Measurements from ENCODE around the gene ATP6V1G3.
"Not testable (repeated sequence)": the region's sequence is repeated elsewhere in the genome, so short reads cannot be mapped to it uniquely, and the experiment has no call there.

The ATP6V1G3 gene, protein sequence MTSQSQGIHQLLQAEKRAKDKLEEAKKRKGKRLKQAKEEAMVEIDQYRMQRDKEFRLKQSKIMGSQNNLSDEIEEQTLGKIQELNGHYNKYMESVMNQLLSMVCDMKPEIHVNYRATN

DNA sequence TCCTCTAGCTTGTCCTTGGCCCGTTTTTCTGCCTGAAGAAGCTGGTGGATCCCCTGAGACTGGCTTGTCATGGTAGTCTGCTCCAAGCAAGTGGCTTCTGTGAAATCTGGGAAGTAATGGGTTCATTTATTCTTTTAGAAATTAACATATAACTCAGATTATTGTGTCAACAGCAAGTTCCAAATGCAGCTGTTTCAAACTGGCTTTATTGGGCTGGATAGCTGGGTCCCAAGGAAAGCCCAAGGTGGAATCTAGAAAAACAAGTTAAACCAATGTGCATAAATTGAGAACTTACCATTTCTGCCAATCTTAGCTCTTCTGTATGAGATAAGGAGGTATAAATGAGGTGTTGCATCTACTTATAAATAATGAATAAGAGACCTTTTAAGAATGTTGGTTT lies at the start of gene ATP6V1G3:
Gene ATP6V1G3, minus strand, starts transcription at position 101 of the 400 bp plus-strand sequence. Its CDS starts 30 bp downstream, at position 71.
- DNase-seq = no peak

DNA sequence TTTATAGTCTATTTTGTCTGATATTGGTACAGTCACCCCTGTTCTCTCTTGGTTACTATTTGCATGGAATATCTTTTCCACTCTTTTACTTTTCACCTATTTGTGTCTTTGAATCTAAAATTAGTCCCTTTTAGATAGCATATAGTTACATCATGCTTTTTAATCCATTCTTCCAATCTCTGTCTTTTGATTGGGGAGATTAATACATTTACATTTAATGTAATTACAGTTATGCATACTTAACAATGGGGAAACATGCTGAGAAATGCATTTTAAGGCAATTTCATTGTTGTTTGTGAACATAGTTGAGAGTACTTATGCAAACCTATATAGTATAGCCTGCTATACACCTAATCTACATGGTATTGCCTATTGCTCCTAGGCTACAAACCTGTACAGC lies 48.4 kb upstream of the ATP6V1G3 start:
- DNase-seq = no peak

DNA sequence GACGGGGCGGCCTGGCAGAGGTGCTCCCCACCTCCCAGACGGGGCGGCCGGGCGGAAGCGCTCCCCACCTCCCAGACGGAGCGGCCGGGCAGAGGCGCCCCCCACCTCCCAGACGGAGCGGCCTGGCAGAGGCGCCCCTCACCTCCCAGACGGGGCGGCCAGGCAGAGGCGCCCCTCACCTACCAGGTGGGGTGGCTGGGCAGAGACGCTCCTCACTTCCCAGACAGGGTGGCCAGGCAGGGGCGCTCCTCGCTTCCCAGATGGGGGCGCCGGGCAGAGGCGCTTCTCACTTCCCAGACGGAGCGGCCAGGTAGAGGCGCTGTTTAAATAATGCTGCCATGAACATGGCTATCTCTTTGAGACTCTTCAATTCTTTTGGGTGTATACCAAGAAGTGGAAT lies 43.7 kb upstream of the ATP6V1G3 start:
- no peak for DNase-seq

DNA sequence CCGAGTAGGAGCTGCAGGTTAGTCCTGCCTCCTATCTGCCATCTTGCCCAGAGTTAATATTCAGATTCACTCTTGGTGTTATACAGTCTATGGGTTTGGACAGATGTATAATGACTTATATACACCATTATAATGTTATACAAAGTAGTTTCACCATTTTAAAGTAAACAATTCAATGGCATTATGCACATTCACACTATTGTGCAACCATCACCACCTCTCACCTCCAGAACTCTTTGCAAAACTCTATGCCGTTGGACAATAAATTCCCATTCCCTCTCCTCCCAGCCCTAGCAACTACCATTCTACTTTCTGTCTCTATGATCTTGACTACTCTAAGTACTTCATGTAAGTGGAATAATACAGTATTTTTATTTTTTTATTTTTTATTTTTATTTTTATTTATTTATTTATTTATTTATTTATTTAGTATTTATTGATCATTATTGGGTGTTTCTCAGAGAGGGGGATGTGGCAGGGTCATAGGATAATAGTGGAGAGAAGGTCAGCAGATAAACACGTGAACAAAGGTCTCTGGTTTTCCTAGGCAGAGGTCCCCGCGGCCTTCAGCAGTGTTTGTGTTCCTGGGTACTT lies 42.8 kb upstream of the ATP6V1G3 start:
- not testable (repeated sequence) for DNase-seq

DNA sequence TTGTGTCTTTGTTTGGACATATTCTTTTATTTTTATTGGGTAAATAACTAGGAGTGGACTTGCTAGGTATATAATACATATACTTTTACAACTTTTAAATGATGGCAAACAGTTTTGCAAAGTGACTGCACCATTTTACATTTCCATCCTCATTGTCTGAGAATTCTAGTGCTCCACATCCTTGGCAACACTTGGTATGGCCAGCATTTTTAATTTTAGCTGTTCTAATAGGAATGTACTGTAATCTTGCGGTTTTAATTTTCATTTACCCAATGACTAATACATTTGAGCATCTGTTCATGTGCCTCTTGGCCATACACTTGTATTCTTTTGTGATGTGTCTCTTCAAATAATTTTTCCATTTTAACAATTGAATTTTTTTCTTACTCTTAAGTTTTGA lies 37.0 kb upstream of the ATP6V1G3 start:
- no peak for DNase-seq

DNA sequence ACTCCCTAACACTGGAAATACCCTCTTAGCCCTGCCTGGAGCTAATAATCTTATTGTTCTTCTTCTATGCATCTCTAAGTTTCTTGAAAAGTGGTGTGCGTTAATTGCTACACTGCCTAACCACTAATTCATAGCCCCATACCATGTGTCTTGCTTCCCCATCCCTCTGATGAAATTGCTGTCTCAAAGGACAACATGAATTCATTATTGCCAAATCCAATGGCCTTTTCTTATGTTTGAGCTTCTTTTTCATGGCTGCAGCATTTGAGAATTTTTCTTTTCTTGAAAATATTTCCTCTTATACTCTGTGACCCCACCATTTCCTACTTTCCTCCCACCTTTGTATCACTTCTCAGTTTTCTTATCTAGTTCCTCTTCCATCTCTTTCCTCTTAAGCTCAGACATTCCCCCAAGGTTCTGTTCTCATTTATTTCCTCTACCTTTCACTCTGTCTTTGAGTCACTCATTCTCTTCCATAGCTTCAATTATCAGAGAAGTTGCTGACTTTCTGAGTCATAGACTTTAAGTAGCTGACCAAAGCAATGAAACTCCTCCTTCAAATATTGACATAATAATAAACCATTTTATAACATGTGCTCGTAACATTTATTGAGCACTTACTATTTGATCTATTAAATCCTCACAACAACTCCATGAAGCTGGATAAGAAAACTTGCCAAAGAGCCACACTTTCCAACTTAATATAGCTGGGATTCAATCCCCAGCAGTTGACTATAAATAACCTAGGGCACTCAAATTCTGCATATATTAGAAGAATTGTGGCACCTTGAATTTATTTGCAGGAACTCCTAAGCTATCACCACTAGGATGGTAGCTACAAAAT lies 35.5 kb upstream of the ATP6V1G3 start:
- no peak for DNase-seq

DNA sequence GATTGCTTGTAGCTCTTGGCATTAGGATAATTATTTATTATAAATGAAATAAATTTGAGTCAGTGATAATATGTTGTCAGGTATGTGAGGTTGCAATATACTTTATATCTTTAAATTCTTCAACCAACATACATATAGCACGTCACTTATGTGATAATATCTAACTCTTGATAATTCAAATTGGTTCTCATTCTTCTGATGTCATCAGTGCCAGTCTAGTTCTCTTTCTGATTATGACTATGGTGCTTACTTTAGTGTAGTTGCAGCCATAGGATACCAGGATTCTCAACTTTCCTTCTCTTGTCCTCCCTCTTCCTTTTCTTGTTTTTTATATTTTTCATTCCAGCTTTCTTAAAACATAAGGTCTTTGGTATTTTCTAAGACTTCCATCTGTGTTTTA lies 34.8 kb upstream of the ATP6V1G3 start:
- no peak for DNase-seq

DNA sequence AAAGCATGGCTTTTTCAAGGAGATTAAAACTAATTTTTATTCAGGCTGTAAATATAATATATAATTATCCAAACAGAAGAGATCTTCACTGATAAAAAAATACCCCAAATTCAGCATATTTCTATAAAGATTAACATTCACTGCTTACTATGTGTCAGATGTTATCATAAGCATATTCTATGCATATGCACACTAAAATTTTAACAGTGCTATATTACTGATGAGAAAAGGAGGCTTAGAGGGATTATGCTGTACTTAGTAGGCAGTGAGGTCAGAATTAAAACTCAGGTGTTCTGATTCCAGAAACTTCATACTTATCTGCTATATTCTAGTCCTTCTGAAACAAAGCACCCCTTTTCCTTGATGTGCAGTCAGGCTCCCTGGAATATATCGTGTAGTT lies 33.8 kb upstream of the ATP6V1G3 start:
- DNase-seq = no peak

DNA sequence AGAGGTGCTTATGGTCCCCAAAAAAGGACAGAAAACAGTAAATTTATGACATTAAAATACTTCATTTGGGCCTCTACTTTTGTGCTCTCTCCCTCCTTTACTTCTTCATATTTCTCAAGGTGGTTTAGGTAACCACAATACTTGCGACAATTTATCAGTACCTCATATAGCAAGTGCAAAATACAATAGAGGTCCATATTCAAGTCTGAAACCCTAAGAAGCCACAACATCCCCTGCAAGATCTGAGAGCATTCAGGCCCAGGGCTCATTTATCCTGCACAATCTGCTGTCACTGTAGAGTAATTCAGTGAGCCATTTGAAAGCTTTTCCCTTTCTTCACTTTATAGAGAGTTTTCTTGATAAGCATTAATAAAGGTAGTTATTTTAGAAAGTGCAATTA lies 24.2 kb upstream of the ATP6V1G3 start:
- no peak for DNase-seq

DNA sequence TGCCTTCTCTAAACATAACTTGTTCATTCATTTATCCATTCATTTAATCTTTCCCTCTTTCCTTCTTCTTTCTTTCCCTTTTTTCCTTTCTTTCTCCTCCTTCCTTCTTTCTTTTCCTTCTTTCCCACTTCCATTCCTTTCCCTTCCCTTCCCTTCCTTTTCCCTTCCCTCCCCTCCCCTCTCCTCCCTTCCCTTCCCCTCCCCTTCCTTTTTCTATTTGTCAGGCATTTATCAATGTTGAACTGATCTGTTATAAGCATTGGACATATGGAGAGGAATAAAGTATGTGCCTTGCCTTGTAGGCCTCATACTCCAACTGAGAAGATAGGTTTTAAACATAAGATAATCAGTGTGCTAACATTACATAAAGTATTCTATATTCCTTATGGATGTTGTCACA lies 23.7 kb upstream of the ATP6V1G3 start:
- no peak for DNase-seq

DNA sequence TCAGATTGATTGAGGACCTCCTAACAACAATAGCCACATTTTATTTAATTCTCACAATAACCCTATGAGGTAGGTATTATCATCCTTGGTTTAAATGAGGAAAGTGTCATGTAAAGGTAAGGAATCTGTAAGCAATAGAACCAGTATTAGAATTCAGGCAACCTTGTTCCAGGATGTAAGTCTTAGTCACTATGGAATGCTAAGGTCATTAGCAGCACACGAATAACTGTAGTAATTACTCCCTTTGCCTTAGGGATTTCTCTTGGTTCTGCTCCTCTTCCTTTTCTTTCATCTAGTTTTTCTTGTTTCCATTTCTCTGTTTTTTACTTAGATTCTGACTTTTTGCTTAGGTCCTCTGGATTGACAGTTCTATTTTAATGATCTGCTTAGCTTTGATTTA lies 23.1 kb upstream of the ATP6V1G3 start:
- DNase-seq = no peak

DNA sequence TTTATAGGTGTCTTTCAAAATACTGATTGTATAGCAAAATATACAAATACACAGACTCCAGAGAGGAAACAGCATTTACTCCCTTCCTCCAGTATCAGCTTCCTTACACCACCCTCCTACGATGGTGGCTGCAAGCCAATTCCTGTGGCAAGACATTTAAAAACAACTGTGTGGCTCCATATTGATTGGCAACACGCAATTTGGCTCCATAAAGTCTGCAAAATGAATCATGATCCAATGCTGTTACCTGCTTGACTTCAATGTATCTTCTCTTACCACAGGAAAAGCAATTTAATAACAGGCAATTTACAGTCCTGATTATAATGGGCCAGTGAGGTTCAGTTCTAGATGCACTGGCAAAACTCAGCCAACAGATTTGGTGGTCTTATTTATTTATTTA lies 19.7 kb upstream of the ATP6V1G3 start:
- no peak for DNase-seq

DNA sequence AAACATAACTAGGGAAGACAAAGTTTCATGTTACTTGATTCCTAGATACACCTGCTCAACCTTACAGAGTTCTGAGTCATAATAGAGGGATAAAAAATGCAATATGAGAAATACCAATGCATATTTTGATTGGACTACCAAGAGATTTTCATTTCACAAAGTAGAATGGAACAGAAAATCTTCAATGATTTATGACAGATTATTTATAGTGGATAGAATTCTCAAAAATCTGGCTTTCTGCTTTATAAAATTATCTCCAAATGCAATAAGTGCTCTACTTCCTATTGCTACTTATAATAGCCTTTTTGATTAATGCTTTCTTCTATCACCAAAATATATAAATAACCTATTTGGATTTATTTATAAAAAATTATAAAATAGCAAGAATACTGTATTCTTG lies 18.9 kb upstream of the ATP6V1G3 start:
- no peak for DNase-seq

DNA sequence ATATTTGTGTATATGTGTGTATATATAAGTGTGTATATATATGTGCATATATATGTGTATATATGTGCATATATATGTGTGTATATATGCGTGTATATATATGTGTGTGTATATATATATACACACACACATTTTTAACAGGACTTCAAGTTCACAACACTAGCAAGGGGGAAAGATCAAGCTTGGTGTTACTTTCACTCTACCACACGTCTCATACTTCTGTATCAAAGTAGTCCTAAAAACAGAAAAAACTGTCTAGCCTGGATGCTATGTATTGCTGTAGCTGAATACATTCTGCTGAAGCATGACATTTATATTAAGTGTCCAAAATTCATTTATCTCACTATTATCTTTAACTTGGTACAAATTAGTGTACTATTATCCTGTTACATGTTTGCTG lies 17.9 kb upstream of the ATP6V1G3 start:
- no peak for DNase-seq

DNA sequence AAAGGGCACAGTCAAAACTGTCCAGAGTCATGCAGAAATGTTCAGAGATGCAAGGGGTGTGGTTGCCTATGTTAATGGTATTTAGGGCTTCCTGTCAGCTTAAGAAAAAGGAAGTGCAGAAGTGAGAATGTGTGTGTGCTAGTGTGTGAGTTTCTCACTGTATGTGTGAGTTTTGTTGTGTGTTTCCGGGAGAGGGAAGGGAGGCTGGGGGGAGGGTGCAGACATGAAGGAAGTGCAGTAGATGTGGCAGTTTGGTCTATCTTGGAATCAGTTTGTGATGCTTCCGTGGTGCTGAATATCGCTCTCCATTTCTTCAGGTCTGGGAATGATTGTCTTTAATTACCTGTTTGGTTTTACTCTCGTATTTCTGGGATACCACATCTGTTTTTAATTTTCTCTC lies 16.5 kb upstream of the ATP6V1G3 start:
- no peak for DNase-seq

DNA sequence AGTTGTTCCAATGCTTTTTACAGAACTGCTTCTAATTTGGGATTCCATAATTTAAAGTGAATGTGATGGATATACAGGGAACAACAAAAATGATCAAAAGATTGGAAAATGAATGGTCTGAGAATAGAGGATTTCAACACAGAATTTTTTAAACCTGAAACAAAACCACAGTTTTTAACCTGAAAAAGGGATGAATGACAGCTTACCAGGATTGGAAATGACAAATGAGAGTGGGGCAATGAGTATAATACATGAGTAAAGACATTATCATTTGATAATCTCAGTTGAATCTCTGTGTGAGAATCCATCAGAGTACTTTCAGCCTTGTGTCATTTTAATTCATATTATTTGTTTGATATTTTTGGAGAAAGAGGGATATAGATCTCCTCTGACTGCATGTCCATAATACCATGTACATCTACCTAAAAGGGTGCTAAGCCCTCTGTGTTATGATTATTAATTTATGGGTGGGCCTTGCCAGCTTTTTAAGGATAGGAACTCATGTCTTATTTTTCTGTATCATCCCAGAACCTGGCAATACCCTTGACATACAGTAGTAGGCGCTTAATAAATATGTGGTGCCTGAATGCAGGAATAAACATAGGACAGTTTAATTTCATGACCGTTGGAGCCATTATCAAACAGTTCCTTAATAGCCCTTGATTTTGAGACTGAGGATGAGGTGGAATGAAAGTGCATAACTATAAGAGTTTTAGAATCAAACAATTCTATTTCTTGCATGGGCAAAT lies 12.4 kb upstream of the ATP6V1G3 start:
- DNase-seq = no peak

DNA sequence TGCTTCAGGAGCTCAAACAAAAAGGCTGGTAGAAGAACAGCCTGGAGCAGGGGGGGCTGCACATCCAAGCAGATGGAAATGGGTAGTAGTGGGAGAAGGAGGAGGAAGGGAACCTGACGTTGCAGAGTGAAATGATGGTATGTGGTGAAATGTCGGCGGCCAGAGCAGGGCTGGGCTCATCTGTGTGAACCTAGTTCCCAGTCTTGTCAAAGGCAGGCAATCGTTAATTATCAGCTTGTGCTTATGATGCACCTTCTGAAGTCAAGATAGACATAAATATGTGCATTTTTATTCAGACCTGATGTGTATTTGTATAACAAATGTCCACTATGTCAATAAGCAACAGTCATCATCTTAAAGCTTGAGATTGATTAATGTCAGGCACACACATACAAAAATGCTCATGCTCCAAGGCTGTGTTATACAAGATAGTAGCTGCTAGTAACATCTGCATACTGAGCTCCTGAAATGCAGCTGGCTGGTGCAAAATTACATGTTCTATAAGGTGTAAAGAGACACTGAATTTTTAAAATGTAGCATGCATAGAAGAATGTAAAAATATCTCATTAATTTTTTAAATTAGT lies 10.6 kb upstream of the ATP6V1G3 start:
- DNase-seq = no peak

DNA sequence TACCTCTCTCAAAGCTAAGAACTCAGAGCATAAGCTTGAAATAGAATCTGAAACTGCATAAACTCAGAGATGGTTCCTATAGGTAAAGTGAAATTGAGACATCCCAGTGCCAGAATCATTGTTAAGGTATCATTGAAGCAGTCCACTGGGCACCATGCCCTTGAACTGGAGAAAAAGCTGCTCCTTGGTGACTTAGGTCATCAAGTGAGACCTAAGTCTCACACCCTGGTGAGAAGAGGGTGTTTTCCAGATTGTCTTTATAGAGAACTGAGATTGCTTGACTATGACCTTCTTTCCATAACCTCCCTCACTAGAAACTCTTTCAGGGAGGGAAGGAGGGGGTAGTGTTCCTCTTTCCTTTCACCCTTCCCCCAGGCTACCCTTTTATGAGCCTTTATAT lies 9.4 kb upstream of the ATP6V1G3 start:
- DNase-seq = no peak

DNA sequence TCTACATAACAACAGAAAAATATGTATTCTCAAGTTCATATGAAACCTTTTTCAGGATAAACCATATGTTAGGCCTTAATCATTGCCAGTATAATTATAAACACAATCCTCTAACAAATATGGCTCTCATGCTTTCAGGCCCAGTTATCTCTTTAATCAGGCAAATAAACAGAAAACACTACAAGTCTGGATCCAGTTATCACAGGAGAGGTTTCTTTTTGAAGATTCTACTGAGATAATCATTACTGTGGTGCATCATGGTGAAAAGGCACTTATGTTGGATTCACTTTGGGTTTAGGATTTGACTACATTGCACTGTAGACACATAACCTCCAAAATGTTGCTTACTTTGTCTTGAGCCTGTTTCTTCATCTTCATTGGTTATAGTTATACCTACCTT lies 8.4 kb upstream of the ATP6V1G3 start:
- DNase-seq = no peak

DNA sequence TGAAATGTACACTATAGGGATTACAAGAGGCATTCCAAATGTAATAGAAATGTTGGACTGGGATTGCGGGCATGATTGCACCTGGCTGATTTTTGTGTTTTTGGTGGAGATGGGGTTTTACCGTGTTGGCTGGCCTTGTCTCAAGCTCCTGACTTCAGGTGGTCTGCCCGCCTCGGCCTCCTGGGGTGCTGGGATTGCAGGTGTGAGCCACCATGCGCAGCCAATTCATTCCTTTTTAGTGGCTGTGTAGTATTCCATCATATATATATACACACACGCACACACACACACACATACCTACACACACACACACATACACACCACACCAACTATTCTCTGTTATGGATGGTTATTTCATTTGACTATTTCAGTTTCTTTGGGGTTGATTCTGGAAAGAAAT lies 4.7 kb upstream of the ATP6V1G3 start:
- no peak for DNase-seq

DNA sequence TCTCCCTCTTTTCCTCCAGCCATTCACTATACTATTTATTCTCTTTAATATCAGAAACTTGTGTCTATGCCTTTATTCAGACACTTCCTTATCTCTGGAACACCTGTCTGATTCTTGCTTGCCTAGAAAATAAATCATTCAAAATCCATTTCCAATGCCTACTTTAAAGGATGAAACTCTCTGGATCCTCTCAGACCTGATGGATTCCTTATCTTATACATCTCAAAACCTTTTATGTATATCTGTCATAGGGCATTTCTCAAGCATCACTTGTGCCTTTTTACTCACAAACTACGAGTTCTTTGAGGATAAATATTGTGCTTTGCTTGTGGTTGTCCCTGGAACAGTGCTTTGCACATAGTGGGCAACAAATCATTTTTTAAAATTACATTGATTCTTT lies 3.8 kb upstream of the ATP6V1G3 start:
- no peak for DNase-seq

DNA sequence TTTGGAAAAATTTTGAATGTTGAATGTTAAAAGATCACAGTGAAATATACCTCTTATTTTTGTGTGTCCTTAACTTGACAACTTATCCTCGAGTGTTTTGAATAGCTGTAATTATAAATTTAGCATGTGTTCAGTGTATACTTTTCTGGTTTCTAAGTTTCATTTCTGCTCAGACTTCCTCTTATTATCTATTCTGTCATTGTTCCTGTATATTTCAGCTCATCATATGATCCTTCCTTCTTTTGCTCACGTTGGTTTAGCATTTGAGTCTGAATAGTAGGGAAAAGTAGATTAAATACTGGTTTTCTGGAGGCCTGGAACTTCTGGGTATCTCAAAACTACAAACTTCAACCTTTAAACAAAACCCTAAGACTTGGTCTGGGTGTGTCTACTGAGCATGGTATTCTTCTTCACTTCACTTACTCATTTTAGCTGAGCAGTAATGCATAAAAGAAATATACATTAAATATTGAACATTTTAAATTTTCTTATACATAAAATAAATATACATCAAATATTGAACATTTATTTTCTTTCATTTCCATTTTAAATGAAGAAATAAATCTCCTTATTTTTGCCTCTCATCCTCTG lies 3.3 kb upstream of the ATP6V1G3 start:
- DNase-seq = no peak

DNA sequence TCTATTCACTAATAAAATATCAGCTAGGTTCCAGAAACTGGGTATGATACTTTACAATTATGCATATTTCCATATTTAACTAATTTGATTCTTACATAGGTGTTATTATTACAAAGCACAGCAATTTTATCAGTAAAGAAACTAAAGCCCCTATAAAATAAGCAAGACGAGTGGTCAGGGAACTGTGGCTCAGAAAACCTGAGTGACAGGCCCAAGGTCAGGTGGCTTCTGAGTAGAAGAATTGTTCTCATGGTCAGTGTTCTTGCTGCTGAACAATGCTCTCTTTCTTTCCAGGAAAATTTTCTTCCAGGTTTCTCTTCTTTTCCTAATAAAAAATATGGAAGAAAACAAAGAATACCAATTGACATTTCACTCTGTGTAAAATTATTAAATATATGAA lies 2.2 kb upstream of the ATP6V1G3 start:
- DNase-seq = no peak
